Muscle layer of duodenum (tissue), 2 donors: ENCODE measurements around the gene CDH5.
"Not testable (repeated sequence)": the region's sequence is repeated elsewhere in the genome, so short reads cannot be mapped to it uniquely, and the experiment has no call there.

Source experiments
- H3K27ac ChIP-seq: one replicate; pipeline ENCODE4 v1.7.0; 2013; ENCODE audit warnings: mild to moderate bottlenecking, low read length
- H3K27me3 ChIP-seq: one replicate; pipeline ENCODE4 v1.7.0; 2013; ENCODE audit warnings: low read depth, mild to moderate bottlenecking, control low read depth, low read length
- H3K36me3 ChIP-seq, 2 donors: one replicate each; pipeline ENCODE4 v1.7.0; 2013; ENCODE audit warnings: low read length in 2 of 2, control low read depth in 1 of 2, mild to moderate bottlenecking in 1 of 2; ENCODE audit not compliant: insufficient read depth in 2 of 2, control insufficient read depth in 1 of 2
- H3K4me1 ChIP-seq, 2 donors: one replicate each; pipeline ENCODE4 v1.7.0; 2013; ENCODE audit warnings: low read length in 2 of 2, mild to moderate bottlenecking in 2 of 2, control low read depth in 1 of 2, moderate library complexity in 1 of 2; ENCODE audit not compliant: insufficient read depth in 2 of 2, control insufficient read depth in 1 of 2
- H3K4me3 ChIP-seq, 2 donors: one replicate each; pipeline ENCODE4 v1.7.0; 2013; ENCODE audit warnings: low read length in 2 of 2, low read depth in 1 of 2, mild to moderate bottlenecking in 1 of 2
- H3K9me3 ChIP-seq, 2 donors: one replicate each; pipeline ENCODE4 v1.7.0; 2013; ENCODE audit warnings: low read length in 2 of 2, control low read depth in 1 of 2, mild to moderate bottlenecking in 1 of 2; ENCODE audit not compliant: control insufficient read depth in 1 of 2
- donor health status: healthy.

Gene CDH5

DNA sequence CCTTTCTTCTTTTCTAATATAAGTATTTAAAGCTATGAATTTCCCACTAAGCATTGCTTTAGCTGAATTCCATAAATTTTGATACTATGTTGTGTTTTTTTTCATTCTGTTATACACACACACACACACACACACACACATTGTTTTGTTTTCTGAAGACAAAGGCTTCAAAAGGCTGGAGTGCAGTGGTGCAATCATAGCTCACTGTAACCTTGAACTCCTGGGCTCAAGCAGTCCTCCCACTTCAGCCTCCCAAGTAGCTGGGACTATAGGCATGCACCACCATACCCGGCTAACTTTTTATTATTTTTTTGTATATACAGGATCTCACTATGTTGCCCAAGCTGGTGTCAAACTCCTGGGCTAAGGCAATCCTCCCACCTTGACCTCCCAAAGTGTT lies 86.7 kb downstream of the CDH5 start:
- H3K4me1 ChIP-seq, H3K9me3 ChIP-seq, H3K4me3 ChIP-seq, H3K36me3 ChIP-seq, H3K27me3 ChIP-seq, H3K27ac ChIP-seq: not testable (repeated sequence)
